Loucy (cell line): ENCODE results near the gene DLG2.

Experiments used
- H2AFZ ChIP-seq: fragments of 200-600 bp; sonication (generic); 2 replicates; pipeline ENCODE4 v1.6.0; 2016; ENCODE audit warnings: antibody characterized with exemption, mild to moderate bottlenecking, low read length, moderate library complexity
- H3F3A ChIP-seq: fragments of 200-600 bp; 2 replicates; pipeline ENCODE4 v1.6.0; 2016; ENCODE audit warnings: antibody characterized with exemption, low read depth, mild to moderate bottlenecking
- H3K27me3 ChIP-seq: fragments of 200-600 bp; sonication (generic); 2 replicates; pipeline ENCODE4 v1.6.1; 2014; ENCODE audit warnings: low read length, mild to moderate bottlenecking; ENCODE audit not compliant: insufficient read depth, poor library complexity, severe bottlenecking
- H3K36me3 ChIP-seq: fragments of 200-600 bp; sonication (generic); 2 replicates; pipeline ENCODE4 v1.6.1; 2016; ENCODE audit warnings: low read length; ENCODE audit not compliant: insufficient read depth
- H3K4me1 ChIP-seq: fragments of 200-600 bp; sonication (generic); 2 replicates; pipeline ENCODE4 v1.5.1; 2014; ENCODE audit warnings: low read length, mild to moderate bottlenecking; ENCODE audit not compliant: insufficient read depth, poor library complexity, severe bottlenecking
- H3K4me2 ChIP-seq: fragments of 200-600 bp; sonication (generic); 2 replicates; pipeline ENCODE4 v1.6.0; 2014; ENCODE audit warnings: antibody characterized with exemption, low read length, low read depth, mild to moderate bottlenecking; ENCODE audit not compliant: poor library complexity, severe bottlenecking
- H3K4me3 ChIP-seq: fragments of 200-600 bp; sonication (generic); 2 replicates; pipeline ENCODE4 v1.5.1; 2014; ENCODE audit warnings: low read length, mild to moderate bottlenecking, mixed read lengths; ENCODE audit not compliant: poor library complexity, severe bottlenecking
- H3K79me2 ChIP-seq: fragments of 200-600 bp; sonication (generic); 2 replicates; pipeline ENCODE4 v1.6.1; 2014; ENCODE audit warnings: low read length; ENCODE audit not compliant: insufficient read depth
- H3K9ac ChIP-seq: fragments of 200-600 bp; sonication (generic); 2 replicates; pipeline ENCODE4 v1.6.0; 2014; ENCODE audit warnings: mild to moderate bottlenecking, low read depth, low read length, moderate library complexity; ENCODE audit not compliant: poor library complexity, severe bottlenecking
- H3K9me2 ChIP-seq: fragments of 200-600 bp; sonication (generic); replicated peaks from 2 replicates; pipeline ENCODE4 v1.6.1; 2016; ENCODE audit warnings: low read depth, low read length, mixed read lengths
- H3K9me3 ChIP-seq: fragments of 200-600 bp; sonication (generic); 2 replicates; pipeline ENCODE4 v1.6.1; 2014; ENCODE audit warnings: mild to moderate bottlenecking, antibody characterized with exemption, low read length, low read depth; ENCODE audit not compliant: insufficient read depth
- H4K20me1 ChIP-seq: fragments of 200-600 bp; sonication (generic); 2 replicates; pipeline ENCODE4 v1.6.0; 2014; ENCODE audit warnings: antibody characterized with exemption, low read length, mild to moderate bottlenecking; ENCODE audit not compliant: insufficient read depth, poor library complexity, severe bottlenecking
- CTCF ChIP-seq: fragments of 200-600 bp; sonication (generic); conservative IDR thresholded peaks from 2 replicates; pipeline ENCODE4 v1.5.1; 2014; ENCODE audit warnings: mild to moderate bottlenecking, antibody characterized with exemption, low read length
- EZH2phosphoT487 ChIP-seq: fragments of 200-600 bp; IDR thresholded peaks from 2 replicates; pipeline ENCODE4 v1.6.1; 2018; ENCODE audit warnings: antibody characterized with exemption, mild to moderate bottlenecking, moderate library complexity, borderline replicate concordance

The DLG2 gene

GRCh38 chr11:84412862-84413261, 1214.3 kb downstream of the DLG2 start:
- no peaks in the 10 kb centered on the region for H3K9me2 ChIP-seq
- no peaks in the 10 kb centered on the region for H3K79me2 ChIP-seq
- no peaks in the 10 kb centered on the region for H3F3A ChIP-seq
- H3K4me1 ChIP-seq, result no peaks in the 10 kb centered on the region
- H2AFZ ChIP-seq, result no peak overlapping the region
- H3K9ac ChIP-seq, result no peak overlapping the region
- no peak for TF ChIP-seq EZH2phosphoT487
- TF ChIP-seq CTCF, result no peak
- H3K27me3 ChIP-seq, result no peaks in the 10 kb centered on the region
- H3K4me3 ChIP-seq, result no peak overlapping the region
- H3K4me2 ChIP-seq, result no peak overlapping the region
- no peaks in the 10 kb centered on the region for H4K20me1 ChIP-seq
- H3K36me3 ChIP-seq, result no peaks in the 10 kb centered on the region
- H3K9me3 ChIP-seq, result no peaks in the 10 kb centered on the region

- no peak overlapping the region for H3K4me2 ChIP-seq
- no peak overlapping the region for H2AFZ ChIP-seq
- H3K4me1 ChIP-seq, result no peaks in the 10 kb centered on the region
- H3K9me3 ChIP-seq, result no peaks in the 10 kb centered on the region
- H3K9ac ChIP-seq, result no peak overlapping the region
- H3K4me3 ChIP-seq, result no peak overlapping the region
- H3K9me2 ChIP-seq, result no peaks in the 10 kb centered on the region
- no peaks in the 10 kb centered on the region for H3K27me3 ChIP-seq
- no peaks in the 10 kb centered on the region for H3K36me3 ChIP-seq
- H3F3A ChIP-seq, result no peaks in the 10 kb centered on the region
- no peaks in the 10 kb centered on the region for H3K79me2 ChIP-seq
- H4K20me1 ChIP-seq, result no peaks in the 10 kb centered on the region
- no peak for TF ChIP-seq EZH2phosphoT487
- TF ChIP-seq CTCF, result no peak
These were observed 1218.2 kb downstream of the DLG2 start for GRCh38 chr11:84408946-84409411.

GRCh38 chr11:84407091-84407490, 1220.1 kb downstream of the DLG2 start:
- TF ChIP-seq CTCF (no peak), EZH2phosphoT487 (no peak)
- no peaks in the 10 kb centered on the region for H3K9me3 ChIP-seq
- no peaks in the 10 kb centered on the region for H3K27me3 ChIP-seq
- no peaks in the 10 kb centered on the region for H3F3A ChIP-seq
- H3K9me2 ChIP-seq, result no peaks in the 10 kb centered on the region
- H3K4me2 ChIP-seq, result no peak overlapping the region
- no peaks in the 10 kb centered on the region for H3K36me3 ChIP-seq
- no peaks in the 10 kb centered on the region for H3K4me1 ChIP-seq
- no peak overlapping the region for H2AFZ ChIP-seq
- H3K79me2 ChIP-seq, result no peaks in the 10 kb centered on the region
- no peak overlapping the region for H3K9ac ChIP-seq
- H4K20me1 ChIP-seq, result no peaks in the 10 kb centered on the region
- no peak overlapping the region for H3K4me3 ChIP-seq
